CD4-positive, alpha-beta T cell treated with Interleukin-4 for 1 hour (primary cell): Measurements from ENCODE around the gene ISCA2.

ENCODE experiments used
- DNase-seq, 2 donors: peaks; one replicate each; pipeline ENCODE4 v3.0.0-alpha.2; 2020 to 2022

The ISCA2 gene

DNA sequence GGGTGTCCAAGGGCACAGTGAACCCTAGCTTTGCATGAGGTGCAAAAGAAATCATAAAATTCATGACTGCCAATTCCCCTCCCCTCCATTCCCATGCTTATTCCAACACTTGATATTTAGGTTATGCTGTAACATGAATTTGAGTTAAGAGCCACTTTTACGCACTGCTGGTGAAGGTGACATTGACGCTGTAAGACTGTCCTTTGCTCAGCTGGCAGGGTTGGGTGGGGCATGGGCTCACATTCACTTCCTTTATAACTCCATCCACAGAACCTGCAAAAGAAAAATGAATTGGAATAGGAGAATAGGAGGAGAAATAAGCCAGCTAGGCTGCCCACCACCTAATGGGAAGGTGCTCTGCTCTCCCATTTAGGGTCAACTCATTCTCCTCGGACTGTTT is 7.4 kb upstream of the ISCA2 start:
- no peak for DNase-seq

DNA sequence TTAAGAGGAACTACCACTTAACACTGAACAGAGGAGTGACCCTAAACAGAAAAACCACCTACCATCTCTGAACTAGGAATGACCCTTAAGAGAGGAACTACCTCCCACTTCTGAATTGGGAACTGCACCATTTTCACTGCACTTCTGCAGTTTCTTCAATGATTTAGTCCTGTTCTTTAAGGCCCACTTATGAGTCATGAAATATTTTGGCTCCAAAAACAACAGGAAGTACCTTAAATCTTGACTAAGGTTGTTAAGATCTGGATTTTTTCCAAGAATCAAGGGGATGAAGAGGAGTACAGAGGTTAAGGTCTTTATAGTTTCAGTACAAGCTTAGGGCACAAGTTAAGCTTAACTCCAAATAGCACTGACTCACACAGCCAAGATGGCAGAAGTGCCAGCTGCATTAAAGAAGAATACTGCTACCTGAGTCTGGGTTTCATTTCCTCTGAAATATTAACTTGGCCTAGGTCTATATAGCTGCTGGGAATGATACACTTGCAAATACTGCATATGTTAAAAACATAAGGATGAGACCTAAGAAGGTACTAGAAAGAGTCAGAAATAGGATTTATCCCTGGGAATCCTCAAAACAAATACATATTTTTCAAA is 4.7 kb upstream of the ISCA2 start:
- DNase-seq: peak in 1 of 2 donors; percentile 21

DNA sequence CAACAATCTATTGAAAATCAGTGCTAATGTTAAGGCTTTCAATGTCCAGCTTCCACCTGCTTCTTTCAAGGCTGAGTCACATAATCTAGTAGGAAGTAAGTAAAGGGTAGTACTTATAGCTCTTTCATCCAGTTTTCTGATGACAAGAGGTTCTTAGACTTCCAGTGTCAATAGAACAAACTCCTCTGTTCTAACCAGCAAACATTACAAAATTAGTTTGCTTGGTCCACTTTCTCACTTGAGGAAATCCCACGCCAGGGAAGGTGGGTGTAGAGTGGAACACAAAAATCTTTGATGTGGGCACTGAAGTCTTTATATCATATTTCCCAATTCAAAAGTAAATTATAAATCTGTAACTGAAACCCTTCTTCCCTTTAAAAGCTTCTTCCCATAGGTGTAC is 3.1 kb upstream of the ISCA2 start:
- DNase-seq: no peak

DNA sequence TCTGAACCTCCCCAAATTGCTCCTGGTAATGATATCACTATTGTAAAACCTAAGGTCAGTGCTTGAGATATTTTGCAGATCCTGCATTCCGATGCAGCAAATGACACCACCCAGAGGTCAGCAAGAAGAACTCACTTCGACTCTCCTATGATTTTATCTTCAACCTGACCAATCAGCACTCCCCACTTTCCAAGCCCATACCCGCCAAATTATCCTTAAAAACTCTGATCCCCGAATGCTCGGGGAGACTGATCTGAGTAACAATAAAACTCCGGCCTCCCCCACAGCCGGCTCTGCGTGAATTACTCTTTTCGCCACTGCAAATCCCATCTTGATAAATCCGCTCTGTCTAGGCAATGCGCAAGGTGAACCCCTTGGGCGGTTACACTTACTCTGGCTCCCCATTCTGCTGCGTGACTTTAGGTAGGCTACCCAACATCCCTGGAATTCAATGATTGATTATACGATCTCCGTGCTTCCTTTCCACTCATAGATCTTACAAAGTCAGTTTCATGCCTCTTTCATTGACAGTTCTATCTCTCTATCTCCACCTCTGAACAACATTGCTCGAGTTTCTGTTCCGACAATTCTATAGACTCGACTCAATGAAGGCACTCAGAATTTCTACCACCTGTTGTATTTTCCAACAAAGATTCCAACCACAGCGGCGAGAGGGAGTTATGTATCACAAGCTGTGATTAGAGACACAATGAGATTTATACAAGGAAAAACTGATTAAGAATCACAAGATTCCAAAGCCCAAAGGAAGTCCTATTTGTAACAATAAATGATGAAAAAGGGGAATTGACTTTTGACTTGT is 1.4 kb upstream of the ISCA2 start:
- DNase-seq: peak; percentile 31 to 40

DNA sequence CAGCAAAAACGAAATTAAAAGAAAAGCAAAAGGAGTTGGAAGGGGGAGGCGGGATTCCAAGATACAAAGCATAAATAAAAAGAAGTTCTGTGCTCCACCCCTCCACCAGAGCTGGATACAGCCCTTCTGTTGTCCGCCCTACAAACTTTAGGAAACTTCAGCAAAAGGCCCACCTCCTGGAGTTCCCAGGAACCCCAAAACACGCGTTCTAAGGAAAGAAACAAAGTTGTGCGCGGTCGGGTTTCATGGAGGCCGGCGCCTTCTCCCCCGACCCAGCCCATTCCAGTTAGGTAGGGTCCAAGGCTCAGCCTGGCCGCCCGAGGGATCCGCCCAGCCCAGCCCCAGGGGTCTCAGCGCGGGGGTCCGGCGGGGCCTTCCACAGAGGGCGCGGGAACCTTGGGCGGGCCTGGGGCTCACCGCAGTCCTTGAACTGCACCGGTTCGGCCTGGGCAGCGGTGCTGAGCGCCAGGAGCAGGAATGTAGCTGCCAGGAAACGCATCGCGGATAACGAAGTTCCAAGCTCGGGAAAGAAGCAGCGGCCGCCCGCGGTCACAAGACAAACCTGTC is 706 bp upstream of the ISCA2 start, which contains the start of gene NPC2:
TSS of gene NPC2 (minus strand) at position 530 of the 567 bp plus-strand sequence. CDS start at position 499, 31 bp downstream.
- DNase-seq: peak in 1 of 2 donors; percentile 18

DNA sequence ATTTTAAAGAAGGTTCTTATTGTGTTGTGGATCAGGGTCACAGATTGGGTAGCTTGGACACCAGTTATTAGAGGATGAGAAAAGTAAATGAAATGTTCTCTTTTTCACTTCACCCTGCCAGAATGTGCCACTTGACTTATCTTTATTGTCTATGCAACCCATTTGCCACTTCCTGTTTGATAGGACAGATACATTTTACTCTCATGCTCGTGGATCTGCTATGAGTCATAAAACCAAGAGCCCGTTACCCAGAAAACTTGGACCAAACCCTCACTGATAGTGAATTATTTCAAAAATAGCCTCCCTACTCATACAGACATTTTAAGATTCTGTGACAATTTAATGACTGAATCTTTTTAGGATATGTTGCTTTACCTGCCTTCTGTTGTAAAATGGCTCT is 1.8 kb downstream of the ISCA2 start:
- peak in 1 of 2 donors; percentile 65 for DNase-seq

DNA sequence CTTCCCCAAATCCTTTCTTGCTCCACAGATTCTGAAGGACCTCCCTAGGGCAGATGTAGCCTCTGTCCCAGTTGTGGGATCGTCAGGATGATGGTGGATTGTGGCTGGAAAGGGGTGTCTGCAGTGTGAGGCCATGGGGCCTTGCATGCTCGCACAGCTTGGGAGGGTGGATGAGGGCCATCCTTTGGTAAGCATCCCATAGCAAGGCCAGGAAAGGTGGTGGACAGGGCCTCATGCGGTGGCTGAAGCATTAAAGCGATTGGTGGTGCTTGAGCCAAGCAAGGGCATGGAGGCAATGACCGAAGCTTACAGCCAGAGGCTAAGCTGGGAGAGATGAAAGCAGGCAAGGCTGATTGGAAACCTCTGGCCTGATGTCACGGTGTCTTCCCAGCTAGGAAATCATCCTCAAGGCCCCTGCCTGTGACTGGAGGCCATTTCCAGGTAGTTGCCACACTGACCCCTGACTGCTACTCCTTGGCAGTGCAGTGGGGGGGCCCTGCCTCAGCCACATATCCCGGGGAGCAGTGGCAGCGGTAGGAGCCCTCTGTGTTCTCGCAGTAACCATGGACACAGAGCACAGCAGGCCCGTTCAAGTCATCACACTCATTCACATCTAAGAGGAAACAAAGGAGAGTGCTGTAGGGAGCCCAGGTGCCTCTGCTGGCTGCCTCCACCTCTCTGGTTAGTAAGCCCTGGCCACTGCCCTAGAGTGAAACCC is 7.0 kb downstream of the ISCA2 start:
- DNase-seq: no peak

DNA sequence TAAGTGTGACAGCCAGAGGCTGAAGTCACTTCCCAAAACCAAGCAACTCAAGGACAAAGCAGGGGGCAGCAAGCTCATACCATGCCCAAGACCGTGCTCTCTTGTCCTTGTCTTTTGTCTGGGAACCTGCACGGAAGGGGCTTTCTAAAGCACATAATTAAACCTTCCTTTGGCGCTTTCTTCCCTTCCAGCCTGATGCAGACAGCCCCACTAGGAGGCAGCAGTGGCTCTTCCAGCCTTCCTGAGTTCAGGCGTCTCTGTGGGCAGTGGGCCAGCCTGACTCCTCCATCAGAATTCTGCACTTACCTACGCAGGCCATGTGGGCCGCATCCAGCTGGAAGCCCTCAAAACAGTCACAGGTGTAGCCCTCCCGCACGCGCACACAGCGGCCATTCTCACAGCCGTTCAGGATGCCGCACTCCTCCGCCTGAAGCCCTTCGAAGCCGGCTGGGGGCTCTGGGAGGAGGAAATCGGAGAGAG is 7.6 kb downstream of the ISCA2 start:
- no peak for DNase-seq

DNA sequence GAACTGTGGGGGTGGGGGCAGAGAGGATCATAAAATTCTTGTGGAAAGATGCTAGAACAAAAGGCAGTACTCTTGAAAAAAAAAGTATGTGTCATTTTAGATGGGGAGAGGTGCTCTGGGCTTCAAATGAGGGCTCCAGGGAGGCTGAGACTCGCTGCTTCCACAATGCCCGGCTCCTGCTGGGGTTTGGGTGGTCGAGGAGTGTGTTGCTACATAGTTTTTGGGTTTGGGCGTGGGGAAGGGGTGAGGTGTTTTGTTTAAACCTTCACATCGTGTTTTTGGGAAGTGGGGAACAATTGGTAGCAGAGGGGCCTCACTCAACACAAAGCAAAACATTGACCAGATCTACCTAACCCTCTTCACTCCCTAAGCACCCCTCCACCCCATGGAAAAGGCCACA is 8.1 kb downstream of the ISCA2 start:
- no peak for DNase-seq

DNA sequence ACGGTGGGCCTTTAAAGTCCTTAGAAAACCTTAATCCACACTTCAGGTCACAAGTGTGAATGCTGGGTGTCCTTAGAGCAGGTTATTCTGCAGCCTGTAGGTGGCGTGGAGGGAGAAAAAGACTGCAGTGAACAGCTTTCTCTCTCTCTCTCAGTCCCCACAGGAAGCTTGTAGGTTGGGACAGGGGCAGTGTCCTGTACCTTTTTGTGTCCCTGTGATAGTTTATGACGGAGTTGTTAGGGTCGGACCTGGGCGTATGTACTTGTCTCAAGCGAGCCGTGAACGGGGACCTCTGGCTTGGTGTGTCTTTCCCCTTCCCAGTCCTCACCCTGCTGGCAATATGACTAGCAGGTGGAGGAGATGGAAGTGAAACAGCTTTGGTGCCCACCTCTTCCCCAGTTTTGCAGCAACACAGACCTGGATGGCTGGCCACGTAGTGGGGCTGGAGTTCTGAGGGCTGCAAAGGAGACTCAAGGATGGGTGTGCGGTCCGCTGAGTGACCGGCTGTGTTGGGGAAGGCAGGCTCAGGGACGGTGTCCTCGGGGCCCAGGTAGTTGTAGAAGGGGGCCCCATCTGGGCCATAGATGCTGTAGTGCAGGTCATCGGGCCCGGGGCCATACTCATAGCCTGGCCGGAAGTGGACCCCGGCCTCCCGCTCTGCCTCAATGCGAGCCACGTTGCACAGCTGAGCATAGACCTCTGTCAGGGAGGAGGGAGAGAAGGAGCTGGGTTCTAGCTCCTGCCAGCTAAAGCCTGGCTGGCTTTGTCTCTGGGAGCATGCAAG is 8.9 kb downstream of the ISCA2 start:
- no peak for DNase-seq

DNA sequence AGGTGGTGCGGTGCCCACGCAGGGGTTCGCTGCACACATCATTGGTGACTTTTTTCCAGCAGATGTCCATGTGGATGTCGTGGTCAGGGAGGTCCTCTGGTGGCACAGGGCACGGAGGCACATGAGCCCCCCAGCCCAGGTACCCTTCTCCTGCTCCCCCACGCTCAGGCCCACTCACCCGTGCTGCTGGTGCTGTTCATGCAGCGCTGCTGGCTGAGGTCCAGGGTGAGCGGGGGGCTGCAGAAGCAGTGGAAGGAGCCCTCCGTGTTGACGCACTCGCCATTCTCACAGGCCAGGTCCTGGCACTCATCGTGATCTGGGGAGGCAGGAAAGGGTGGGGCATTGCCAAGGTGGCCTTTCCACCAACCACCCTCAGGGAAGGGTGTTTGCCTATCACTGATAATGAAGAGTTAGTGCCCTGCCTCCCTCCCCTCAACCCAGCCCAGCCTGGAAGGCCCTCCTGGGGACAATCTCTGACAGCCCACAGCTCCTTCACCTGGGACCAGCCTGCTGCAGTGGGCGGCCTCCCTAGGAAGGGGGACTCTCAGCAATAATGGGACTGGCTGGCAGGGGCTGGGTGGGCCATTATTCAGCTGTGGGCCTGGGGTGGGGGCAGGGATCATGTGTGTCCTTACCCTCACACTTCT is 9.8 kb downstream of the ISCA2 start:
- no peak for DNase-seq

DNA sequence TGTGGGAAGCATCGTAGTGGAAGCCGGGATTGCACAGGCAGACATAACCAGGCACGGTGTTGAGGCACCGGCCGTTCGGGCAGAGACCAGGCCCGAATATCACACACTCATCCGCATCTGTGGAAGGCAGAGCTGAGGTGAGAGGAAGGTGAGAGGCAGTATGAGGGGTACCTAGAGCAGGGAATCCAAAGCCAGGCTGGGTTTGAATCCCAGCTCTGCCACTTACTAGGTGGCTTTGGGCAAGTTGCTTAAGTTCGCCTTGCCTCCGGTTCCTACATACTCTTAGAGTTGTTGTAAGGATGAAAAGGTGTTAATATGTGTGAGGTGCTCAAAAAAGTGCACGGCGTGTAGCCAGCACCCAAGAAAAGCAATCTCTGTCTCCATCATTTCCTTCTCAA is 10.4 kb downstream of the ISCA2 start:
- no peak for DNase-seq

DNA sequence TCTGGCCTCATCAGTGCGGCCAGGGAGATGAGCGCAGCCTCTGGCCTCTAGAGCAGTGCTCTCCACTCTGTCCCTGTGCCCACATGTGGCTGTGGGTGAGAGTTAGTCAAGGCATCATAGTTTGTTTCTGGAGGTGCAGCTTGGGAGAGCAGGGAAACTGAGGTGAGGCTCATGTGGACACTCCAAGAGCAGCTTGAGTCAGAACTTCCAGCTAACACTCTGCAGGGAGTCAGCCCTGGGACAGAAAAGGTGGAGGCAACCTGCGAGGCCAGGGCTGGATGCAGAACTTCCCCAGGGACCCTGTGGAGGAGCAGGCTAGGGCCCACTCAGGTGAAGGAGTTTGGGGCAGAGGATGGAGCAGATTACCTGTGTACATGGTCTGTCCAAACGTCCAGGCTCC is 10.8 kb downstream of the ISCA2 start:
- DNase-seq: no peak

DNA sequence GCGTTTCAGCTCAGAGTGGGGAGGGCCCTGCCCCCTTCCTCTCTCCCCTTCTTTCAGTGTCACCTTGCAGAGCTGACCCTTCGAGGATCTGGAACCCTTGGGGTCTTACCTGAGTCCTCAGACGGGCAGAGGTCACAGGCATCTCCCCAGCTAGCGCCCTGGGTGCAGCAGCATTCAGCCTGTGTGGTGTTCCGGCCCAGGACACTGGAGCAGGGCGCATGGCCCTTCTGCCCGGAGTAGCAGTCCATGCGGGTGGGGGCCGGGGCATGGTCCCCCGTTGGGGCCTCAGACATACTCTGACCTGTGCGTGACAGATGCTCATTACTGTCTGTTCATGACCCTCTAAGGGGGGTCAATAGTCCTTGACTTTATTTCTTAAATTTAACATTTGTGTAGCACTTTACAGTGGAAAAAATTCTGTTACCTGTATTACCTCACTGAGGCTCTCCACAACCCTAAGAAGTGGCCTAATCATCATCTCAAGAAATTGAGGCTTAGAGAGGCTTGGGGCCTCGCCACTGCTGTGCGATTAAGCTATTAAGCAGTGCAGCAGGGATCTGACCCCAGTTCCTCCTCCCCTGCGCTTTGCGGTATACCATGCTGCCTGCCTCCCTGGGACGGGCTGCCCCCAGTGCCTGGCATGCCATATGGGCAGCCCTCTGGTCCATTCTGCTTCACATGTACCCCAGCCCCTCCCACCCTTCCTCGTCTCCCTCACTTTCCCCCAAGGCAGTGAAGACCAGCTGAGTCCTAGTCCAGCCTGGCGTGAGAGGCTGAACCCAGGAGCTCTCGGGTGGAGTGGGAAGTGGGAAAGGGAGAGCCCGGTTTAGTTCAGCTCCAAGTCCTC is 11.5 kb downstream of the ISCA2 start:
- no peak for DNase-seq

DNA sequence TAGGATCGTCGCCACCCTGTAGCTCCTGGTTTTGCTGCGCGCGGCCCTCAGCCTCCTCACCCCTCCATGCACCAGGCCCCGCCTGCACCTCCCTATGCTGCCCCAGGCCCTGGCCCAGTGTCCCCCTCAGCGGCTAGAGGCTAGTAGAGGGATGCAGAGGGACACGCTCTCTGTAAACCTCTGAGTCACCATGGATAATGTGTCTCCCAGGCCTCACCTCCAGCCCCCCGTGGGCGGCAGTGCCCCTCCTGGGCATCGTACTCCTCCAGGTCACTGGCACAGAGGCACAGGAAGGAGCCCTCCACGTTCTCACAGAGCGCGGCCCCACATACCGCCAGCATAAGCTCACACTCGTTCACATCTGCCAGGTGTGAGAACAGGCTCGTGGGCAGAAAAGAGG is 12.3 kb downstream of the ISCA2 start:
- no peak for DNase-seq

DNA sequence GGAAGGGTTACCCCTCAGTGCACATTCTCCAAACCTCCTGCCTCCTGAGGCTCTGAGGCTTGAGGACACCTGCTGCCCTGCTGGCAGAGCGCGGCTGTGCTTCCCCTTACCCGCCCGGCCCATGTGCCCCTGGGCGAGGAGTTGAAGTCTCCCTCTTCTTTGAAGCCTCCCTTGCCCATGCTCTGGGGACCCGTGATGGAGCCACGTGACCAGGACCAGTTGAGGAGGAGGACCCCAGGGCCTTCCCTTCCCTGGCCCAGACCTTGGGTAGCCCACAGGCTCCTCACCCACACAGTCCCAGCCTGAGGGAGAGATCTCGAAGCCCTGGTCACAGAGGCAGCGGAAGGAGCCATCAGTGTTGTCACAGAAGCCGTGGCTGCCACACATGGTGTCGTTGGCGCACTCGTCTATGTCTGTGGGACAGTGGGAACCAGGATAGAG is 12.9 kb downstream of the ISCA2 start:
- no peak for DNase-seq

DNA sequence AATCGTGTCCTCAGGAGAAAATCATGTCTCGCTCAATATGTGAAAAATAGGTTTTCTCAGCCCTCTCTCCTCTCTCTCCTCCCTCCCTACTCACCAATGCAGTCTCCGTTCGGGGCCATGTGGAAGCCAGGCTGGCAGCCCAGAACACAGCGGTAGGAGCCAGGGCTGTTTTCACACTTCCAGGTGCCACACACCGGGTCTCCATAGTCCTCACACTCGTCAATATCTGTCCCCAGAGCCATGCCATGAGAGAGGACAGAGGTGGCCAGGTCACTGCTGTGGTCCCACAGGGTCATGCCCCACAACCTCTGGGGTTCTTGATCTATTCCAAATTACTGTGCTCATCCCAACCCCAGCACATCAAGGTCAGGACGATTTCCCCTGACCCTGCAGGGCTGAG is 13.5 kb downstream of the ISCA2 start:
- no peak for DNase-seq

DNA sequence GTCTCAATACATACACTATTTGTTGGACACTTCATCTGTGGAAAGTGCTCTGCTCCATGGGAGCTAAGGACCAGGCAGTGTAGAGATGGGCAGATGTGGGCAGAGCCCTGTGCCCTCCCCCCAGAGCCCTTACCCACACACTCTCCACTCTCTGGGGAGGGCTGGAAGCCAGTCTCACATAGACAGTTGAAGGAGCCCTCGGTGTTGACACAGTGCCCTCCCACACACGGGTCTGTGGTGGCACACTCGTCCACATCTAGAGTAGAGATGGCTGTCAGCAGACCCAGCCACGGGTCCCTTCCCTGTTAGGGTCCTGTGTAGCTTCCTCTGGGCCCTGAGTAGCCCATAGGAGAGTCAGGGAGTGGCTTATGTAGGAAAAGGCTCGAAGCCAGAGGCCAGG is 14.3 kb downstream of the ISCA2 start:
- no peak for DNase-seq

DNA sequence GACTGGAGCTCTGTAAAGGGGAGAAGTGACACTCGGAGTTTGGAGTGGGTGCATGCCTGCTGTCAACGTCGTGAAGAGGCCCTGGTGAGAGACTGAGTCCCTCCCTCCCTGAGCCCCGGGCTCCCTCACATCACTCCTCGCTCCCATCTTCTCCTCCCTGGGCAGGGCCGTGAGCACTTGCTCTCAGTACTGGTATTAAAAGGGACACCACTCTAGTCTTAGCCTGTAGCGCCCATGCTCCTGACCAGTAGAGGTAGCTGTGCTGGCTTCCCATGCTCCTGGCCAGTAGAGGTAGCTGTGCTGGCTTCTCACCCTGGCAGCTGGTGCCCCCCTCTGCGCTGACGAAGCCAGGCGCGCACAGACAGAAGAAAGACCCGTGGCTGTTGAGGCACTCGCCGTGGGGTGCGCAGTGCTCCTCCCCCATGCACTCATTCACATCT is 14.7 kb downstream of the ISCA2 start:
- DNase-seq: no peak

DNA sequence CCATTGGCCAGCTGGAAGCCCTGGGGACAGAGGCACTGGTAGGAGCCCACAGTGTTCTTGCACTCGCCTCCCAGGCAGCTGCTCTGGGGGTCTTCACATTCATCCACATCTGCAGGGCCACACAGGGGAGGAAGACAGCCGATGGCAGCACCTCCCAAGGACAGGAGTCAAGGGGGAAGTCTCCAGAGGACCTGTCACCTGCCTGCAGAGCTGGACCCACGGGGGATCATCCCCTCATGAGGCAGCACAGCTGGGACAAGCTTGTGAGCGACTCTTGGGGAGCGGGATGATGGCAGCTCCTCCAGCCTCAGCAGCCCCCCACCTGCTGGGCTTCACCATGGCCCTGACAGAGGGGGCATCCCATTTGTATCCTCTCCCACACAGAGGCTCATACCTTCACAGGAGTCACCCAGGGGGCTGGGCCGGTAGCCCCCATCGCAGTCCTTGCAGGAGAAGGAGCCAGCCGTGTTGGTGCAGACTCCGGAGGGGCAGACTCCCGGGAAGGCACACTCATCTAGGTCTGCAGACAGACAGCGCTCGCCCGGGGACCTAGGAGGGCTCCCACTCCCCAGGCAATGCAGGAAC is 15.4 kb downstream of the ISCA2 start:
- DNase-seq: no peak
